Chondrocyte (in vitro differentiated cells): ENCODE results near the gene ZNF175. TPM values are rescaled to one million over a fixed set of nuclear protein-coding genes. Genes with fewer than 3 reads are reported as not detected.

Source experiments
- DNase-seq: peaks from one replicate; pipeline ENCODE4 v3.0.0; 2021; ENCODE audit warnings: mixed read lengths, low spot score
- H3K27ac Mint-ChIP-seq: one replicate; pipeline ENCODE4 v1.8.0; 2021; ENCODE audit warnings: mild to moderate bottlenecking, moderate library complexity, mixed read lengths; ENCODE audit not compliant: unreplicated experiment
- H3K27me3 Mint-ChIP-seq: 2 replicates; pipeline ENCODE4 v1.8.0; 2021; ENCODE audit warnings: low read depth, mixed read lengths
- H3K36me3 Mint-ChIP-seq: 2 replicates; pipeline ENCODE4 v1.8.0; 2021; ENCODE audit warnings: low read depth, mixed read lengths
- H3K4me1 Mint-ChIP-seq: 2 replicates; pipeline ENCODE4 v1.8.0; 2021; ENCODE audit warnings: low read depth, mild to moderate bottlenecking, mixed read lengths
- H3K4me3 Mint-ChIP-seq: one replicate; pipeline ENCODE4 v1.8.0; 2021; ENCODE audit warnings: mild to moderate bottlenecking, moderate library complexity, mixed read lengths; ENCODE audit not compliant: unreplicated experiment
- H3K9me3 Mint-ChIP-seq: 2 replicates; pipeline ENCODE4 v1.8.0; 2021; ENCODE audit warnings: low read depth, mixed read lengths
- total RNA-seq: library from RNA; stranded (reverse); gene quantifications from 3 replicates; pipeline ENCODE4 v1.2.1, GENCODE V29; 2021
- TF ChIP-seq, protein P1 (sequence below): fragments of 200-600 bp; sonication (generic); IDR thresholded peaks from 2 replicates; pipeline ENCODE4 v1.5.0; 2021; ENCODE audit warnings: antibody characterized with exemption, mild to moderate bottlenecking, moderate library complexity

Gene ZNF175
- total RNA-seq, 1 donor from 2014 or later, result 8.9 TPM

DNA sequence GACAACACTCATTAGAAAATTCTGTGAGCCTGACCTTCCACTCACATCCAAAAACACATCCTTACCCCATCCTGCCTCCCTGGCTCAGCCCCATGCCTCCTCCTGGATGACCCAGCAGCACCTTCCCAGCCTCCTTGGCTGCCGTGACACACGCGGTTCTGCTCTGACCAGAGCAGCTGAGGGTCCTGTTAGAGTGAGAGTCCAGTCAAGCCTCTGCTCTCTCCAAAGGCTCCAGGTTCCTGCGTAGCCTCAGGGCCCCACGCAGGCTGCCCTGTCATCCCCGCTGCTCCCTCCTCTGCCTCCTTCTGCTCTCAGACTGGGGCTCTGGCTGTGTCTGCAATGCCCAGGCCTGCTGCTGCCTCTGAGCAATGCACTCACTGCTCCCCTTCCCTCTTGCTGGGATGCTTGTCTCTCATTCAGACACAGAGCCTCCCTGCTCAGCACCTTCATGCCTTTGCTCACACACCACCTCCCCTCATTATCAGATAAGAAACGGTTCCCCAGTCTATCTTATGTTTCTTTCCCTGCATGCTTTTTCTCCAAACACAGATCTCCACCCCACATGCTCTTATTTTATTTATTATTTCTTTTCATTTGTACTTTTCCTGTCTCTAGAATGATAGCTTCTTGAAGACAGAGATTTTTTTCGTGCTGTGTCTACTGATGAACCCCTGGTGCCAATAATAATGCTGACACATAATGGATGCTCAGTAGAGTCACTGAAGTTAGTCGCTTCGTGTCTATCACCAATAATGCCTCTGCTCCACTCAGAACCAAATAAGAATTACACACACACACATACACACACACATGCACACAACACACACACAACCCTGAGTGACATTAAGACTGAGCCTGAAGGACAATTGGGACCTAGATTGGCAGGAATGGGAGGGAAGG, 29.4 kb upstream of the ZNF175 start:
- no peak overlapping the region for H3K27ac Mint-ChIP-seq
- H3K4me1 Mint-ChIP-seq, result no peaks in the 10 kb centered on the region
- no peak overlapping the region for H3K4me3 Mint-ChIP-seq
- peaks cover 7% of the 10 kb centered on the region for H3K27me3 Mint-ChIP-seq
- TF ChIP-seq, protein P1, sequence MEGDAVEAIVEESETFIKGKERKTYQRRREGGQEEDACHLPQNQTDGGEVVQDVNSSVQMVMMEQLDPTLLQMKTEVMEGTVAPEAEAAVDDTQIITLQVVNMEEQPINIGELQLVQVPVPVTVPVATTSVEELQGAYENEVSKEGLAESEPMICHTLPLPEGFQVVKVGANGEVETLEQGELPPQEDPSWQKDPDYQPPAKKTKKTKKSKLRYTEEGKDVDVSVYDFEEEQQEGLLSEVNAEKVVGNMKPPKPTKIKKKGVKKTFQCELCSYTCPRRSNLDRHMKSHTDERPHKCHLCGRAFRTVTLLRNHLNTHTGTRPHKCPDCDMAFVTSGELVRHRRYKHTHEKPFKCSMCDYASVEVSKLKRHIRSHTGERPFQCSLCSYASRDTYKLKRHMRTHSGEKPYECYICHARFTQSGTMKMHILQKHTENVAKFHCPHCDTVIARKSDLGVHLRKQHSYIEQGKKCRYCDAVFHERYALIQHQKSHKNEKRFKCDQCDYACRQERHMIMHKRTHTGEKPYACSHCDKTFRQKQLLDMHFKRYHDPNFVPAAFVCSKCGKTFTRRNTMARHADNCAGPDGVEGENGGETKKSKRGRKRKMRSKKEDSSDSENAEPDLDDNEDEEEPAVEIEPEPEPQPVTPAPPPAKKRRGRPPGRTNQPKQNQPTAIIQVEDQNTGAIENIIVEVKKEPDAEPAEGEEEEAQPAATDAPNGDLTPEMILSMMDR, result no peak
- H3K36me3 Mint-ChIP-seq, result no peaks in the 10 kb centered on the region
- H3K9me3 Mint-ChIP-seq, result no peaks in the 10 kb centered on the region
- no peak for DNase-seq

DNA sequence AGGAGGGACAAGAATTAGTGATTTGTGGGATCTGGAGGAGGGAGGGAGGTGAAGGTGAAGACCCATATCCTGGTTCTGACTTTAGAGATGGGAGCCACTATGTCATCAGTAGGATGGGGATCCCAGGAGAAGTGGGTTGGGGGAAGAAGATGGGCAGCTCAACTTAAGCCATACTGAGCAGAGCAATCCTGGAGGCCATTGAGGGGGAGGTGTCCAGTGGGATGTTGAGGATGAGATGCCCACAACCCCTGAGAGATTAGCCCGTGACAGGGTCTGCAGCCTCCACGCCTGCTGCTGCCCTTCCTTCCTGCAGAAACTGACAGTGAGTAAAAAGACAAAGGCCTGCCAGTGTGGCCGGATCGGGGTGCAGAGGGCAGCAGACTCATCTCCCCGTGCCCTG, 28.4 kb upstream of the ZNF175 start:
- DNase-seq, result no peak
- Mint-ChIP-seq H3K27me3 (peaks cover 7% of the 10 kb centered on the region), H3K27ac (no peak overlapping the region), H3K4me1 (no peaks in the 10 kb centered on the region), H3K4me3 (no peak overlapping the region), H3K9me3 (no peaks in the 10 kb centered on the region), H3K36me3 (no peaks in the 10 kb centered on the region)
- TF ChIP-seq, protein P1, result no peak

DNA sequence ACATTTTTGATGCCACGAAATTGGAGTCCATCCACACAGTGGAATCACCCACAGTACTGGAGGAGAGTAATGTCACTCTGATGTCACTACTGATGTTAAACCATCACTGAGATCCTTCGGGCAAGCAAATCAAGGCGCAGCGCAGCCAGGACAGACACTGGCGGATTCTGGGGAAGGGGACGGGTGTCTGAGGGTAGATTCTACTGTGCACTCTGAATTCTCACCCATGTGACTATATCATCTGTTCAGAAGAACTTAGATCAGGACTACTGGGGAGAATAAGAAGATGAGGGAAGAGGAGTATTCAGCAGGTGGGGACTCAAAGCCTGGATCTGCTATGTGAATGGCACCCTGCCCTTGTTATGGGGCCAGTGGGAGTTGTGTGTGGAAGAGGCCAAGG, 27.0 kb upstream of the ZNF175 start:
- H3K9me3 Mint-ChIP-seq, result peaks cover under 1% of the 10 kb centered on the region
- peaks cover 7% of the 10 kb centered on the region for H3K27me3 Mint-ChIP-seq
- no peak overlapping the region for H3K27ac Mint-ChIP-seq
- H3K4me3 Mint-ChIP-seq, result no peak overlapping the region
- H3K4me1 Mint-ChIP-seq, result no peaks in the 10 kb centered on the region
- DNase-seq, result no peak
- no peaks in the 10 kb centered on the region for H3K36me3 Mint-ChIP-seq
- TF ChIP-seq, protein P1, result no peak

DNA sequence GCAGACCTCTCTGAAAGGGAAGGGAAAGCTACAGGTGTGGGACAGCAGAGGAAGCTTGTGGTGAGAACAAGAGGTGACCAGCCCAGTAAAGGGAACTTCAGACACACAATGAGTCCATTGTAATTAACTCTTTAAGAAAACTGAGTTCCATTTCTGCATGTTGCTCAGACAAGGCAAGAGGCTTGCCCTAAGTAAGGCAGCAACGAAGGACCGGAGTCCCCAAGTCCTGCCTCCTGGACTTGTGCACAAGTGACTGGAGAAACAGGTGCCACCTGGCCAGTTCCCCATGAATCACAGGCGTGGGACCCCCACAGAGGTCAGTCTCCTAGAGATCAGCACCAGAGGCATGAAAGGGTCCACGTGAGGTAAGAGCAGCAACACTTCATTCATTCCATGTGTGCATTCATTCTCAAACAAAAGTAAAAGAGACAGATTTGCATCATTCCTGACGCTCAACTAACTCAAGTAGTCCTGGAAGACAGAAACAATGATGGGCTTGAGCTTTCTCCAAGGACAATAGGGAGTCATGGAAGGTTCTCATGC, 24.9 kb upstream of the ZNF175 start:
- Mint-ChIP-seq H3K9me3 (peaks cover 3% of the 10 kb centered on the region), H3K36me3 (no peaks in the 10 kb centered on the region), H3K27me3 (peaks cover 5% of the 10 kb centered on the region), H3K4me1 (no peaks in the 10 kb centered on the region), H3K27ac (no peak overlapping the region), H3K4me3 (no peak overlapping the region)
- TF ChIP-seq, protein P1, result no peak
- no peak for DNase-seq

DNA sequence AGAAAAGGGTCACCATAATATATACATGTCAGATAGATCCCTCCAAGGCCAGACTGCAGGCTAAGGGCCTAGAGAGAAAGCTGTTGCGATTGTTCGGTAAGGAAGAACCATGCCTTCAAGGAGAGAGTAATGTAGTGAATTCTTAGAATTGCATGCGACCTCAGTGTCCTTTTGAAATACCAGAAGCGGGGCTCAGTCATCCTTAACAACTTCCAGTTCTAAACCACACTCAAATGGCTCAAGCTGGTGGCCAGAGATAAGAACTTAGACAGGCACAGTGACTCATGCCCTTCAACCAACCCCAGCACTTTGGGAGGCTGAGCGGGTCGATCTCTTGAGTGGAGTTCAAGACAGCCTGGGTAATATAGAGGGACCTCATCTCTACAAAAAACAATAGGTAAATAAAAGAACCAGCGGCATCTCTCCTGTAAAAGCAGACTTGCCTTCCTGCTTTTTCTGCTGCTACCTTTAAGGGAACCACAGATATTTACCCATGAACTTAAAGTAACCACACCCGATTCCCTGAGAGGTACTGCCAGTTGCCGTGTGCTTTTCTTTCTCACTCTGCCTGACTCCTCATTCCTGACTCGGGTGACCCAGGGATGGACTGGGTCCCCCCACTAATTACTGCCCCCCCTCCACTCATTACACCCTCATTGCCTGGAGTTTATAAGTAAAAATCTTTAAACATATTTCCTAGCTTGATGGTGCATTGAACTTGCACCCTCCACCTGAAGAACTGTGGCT, 24.3 kb upstream of the ZNF175 start:
- Mint-ChIP-seq H3K27me3 (peaks cover 2% of the 10 kb centered on the region), H3K4me1 (no peaks in the 10 kb centered on the region), H3K27ac (no peak overlapping the region), H3K36me3 (no peaks in the 10 kb centered on the region), H3K4me3 (no peak overlapping the region), H3K9me3 (peaks cover 3% of the 10 kb centered on the region)
- DNase-seq, result no peak
- TF ChIP-seq, protein P1, result no peak
